Right cardiac atrium (tissue), 5 donors: ENCODE measurements around the gene TIMELESS. TPM values are rescaled to one million over a fixed set of nuclear protein-coding genes. Genes with fewer than 3 reads are reported as not detected.
"Not testable (repeated sequence)": the region's sequence is repeated elsewhere in the genome, so short reads cannot be mapped to it uniquely, and the experiment has no call there.

Source experiments
- ATAC-seq, 2 donors: fragments of 200-7000 bp; cut with Tn5 transposase; one replicate each; pipeline versions ENCODE4 v1.8.0 to v1.9.1; 2020; ENCODE audit warnings: moderate library complexity in 2 of 2, mild to moderate bottlenecking in 1 of 2
- DNase-seq, 3 donors: peaks; one replicate each; pipeline ENCODE4 v3.0.0-alpha.2; 2020
- H3K27ac ChIP-seq: one replicate; pipeline ENCODE4 v1.5.1; 2013; ENCODE audit warnings: mild to moderate bottlenecking, low read length, control low read depth, moderate library complexity
- H3K27me3 ChIP-seq: one replicate; pipeline ENCODE4 v1.6.1; 2013; ENCODE audit not compliant: control insufficient read depth, insufficient read depth
- H3K4me1 ChIP-seq: one replicate; pipeline ENCODE4 v1.6.1; 2013; ENCODE audit warnings: low read length; ENCODE audit not compliant: control insufficient read depth, insufficient read depth
- H3K4me3 ChIP-seq: one replicate; pipeline ENCODE4 v1.5.1; 2013; ENCODE audit warnings: low read length, control low read depth
- H3K9me3 ChIP-seq: one replicate; pipeline ENCODE4 v1.6.1; 2013; ENCODE audit warnings: low read length; ENCODE audit not compliant: control insufficient read depth
- WGBS: extraction: QIAGEN DNeasy Blood & Tissue Kit; methylation state at CpG from one replicate; pipeline ENCODE4 v1.1.7; 2013; 5-methylcytosine and 5-hydroxymethylcytosine counted together
- intact Hi-C, 4 donors: fragments of 100-400 bp; cut with DNase I; formaldehyde crosslinking; loops; one replicate each; pipeline versions ENCODE4 v1.11.0 to v1.14.0; 2022 to 2023
- long read RNA-seq, 4 donors: library from polyadenylated mRNA; unstranded; transcript quantifications; one replicate each; pipeline ENCODE4 v2.0.0, GENCODE V29; 2020 to 2021
- polyA plus RNA-seq: library from polyadenylated mRNA; stranded (reverse); fragments of 200-250 nt; gene quantifications from one replicate; pipeline ENCODE4 v1.2.3, GENCODE V29; 2013
- total RNA-seq, 4 donors: library from RNA; stranded (reverse); fragmentation: NEBNext Ultra II Directional; extraction: Animal tissue kit (Norgen Biotek cat#: 25700); gene quantifications; one replicate each; pipeline ENCODE4 v1.2.1, GENCODE V29; 2021
- donor health status: healthy with polysubstance abuse.
- donor health status: DM: no; HTN: yes; CAD: no.
- donor health status: DM: no; HTN: no; CAD: no.
- donor health status: DM: no; HTN: yes; CAD: no; lungs with severe emphysema.
- donor health status: DM: yes; HTN: yes; CAD: no.

The TIMELESS gene
- 1 to 10 TPM; 2.2 to 3.9 (median 3.6) TPM for total RNA-seq
- polyA plus RNA-seq, result 2.2 TPM
- long read RNA-seq, donor 1, full-length matches to known transcripts, result 6 of 13 reads
- long read RNA-seq, donor 1, partial matches to known transcripts, result 4 of 13 reads
- long read RNA-seq, donor 1, other reads (novel, unspliced or antisense), result 3 of 13 reads
- long read RNA-seq, donor 2, partial matches to known transcripts, result 1 of 3 reads
- long read RNA-seq, donor 2, other reads (novel, unspliced or antisense), result 2 of 3 reads
- long read RNA-seq, donor 3, full-length matches to known transcripts, result 7 of 17 reads
- long read RNA-seq, donor 3, partial matches to known transcripts, result 5 of 17 reads
- long read RNA-seq, donor 3, other reads (novel, unspliced or antisense), result 5 of 17 reads
- long read RNA-seq, donor 4, full-length matches to known transcripts, result 1 of 2 reads
- long read RNA-seq, donor 4, partial matches to known transcripts, result 0 of 2 reads
- long read RNA-seq, donor 4, other reads (novel, unspliced or antisense), result 1 of 2 reads

DNA sequence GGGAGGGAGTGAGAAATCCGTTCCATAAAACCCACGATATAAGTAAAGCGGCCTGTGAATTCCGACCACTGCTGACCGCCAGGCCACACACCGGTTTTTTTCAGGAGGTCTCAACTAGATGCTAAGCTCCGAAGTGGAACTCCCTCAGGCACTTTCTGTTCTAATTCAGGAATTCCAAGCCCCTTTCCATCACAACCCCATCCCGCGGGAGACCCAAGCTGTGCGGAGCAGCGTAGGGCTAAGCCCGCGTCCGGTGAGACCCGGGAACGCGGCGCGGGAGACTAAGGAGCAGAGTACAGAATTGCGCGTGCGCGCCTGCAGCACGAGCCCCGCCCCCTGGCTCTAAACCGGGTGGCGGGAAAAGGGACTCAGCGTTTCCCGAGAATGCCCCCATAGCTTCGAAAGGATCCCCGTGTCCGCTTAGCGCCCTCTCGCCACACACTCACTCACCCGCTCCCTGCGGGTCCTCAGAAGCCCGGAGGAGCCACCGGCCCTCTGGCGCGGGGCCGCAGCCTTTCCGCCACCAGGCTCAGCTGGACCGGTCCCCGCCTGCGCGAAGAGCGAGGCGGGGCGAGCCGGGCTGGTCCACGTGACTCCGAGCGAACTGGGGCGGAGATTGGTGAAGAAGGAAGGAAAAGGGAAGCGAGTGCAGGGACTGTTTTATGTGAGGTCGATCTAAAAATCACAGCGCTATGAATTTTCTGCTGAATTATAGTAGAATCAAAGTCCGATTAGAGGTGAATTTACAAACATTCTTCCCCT, at the start of gene TIMELESS:
TSS of gene TIMELESS (minus strand) at position 567 of the 762 bp plus-strand sequence. CDS start 15,256 bp downstream, outside the sequence.
- Histone ChIP-seq H3K4me1 (no peaks in the 10 kb centered on the region), H3K27ac (peak within 1 kb of the TSS; percentile 85), H3K9me3 (no peaks in the 10 kb centered on the region), H3K27me3 (no peaks in the 10 kb centered on the region), H3K4me3 (peak within 1 kb of the TSS; percentile 51)
- intact Hi-C loops, result loop anchor here in 1 of 4 donors (10.0 kb wide), 1 partner anchor 84 kb away; the partner anchor contains the start of genes APOF and STAT2
- DNase-seq (peak; percentile 88 to 95 (median 94)), ATAC-seq (peak; percentile 98)
- WGBS, result under 1% methylated on average over 58 of the region's 58 CpGs

- H3K4me1 ChIP-seq, intact Hi-C loops, DNase-seq, H3K9me3 ChIP-seq, H3K27ac ChIP-seq, H3K27me3 ChIP-seq, H3K4me3 ChIP-seq, ATAC-seq: not testable (repeated sequence)
- 86% methylated on average over 14 of the region's 14 CpGs for WGBS
These were observed 49.1 kb upstream of the TIMELESS start for GRCh38 chr12:56498126-56498902.

GRCh38 chr12:56496704-56497103, 47.5 kb upstream of the TIMELESS start:
- H3K4me3 ChIP-seq, intact Hi-C loops, ATAC-seq, H3K27ac ChIP-seq, H3K9me3 ChIP-seq, H3K27me3 ChIP-seq, H3K4me1 ChIP-seq: not testable (repeated sequence)
- WGBS, result 6% methylated on average over 17 of the region's 17 CpGs
- DNase-seq, result peak; percentile 69 to 80 (median 71)

GRCh38 chr12:56494481-56494880, 45.3 kb upstream of the TIMELESS start:
- WGBS, result 96% methylated on average over 27 of the region's 27 CpGs
- intact Hi-C loops, H3K4me3 ChIP-seq, H3K27me3 ChIP-seq, ATAC-seq, H3K27ac ChIP-seq, H3K9me3 ChIP-seq, H3K4me1 ChIP-seq: not testable (repeated sequence)
- peak in 1 of 3 donors; percentile 59 for DNase-seq

DNA sequence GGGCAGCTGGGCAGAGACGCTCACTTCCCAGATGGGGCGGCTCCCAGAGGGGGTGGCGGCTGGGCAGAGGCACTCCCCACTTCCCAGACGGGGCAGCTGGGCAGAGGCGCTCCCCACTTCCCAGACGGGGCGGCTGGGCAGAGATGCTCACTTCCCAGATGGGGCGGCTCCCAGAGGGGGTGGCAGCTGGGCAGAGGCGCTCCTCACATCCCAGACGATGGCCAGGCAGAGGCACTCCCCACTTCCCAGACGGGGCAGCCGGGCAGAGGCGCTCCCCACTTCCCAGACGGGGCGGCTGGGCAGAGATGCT, 44.8 kb upstream of the TIMELESS start:
- DNase-seq, ATAC-seq, H3K27ac ChIP-seq, H3K27me3 ChIP-seq, intact Hi-C loops, H3K4me3 ChIP-seq, H3K4me1 ChIP-seq, H3K9me3 ChIP-seq: not testable (repeated sequence)
- 96% methylated on average over 15 of the region's 15 CpGs for whole genome bisulfite sequencing

DNA sequence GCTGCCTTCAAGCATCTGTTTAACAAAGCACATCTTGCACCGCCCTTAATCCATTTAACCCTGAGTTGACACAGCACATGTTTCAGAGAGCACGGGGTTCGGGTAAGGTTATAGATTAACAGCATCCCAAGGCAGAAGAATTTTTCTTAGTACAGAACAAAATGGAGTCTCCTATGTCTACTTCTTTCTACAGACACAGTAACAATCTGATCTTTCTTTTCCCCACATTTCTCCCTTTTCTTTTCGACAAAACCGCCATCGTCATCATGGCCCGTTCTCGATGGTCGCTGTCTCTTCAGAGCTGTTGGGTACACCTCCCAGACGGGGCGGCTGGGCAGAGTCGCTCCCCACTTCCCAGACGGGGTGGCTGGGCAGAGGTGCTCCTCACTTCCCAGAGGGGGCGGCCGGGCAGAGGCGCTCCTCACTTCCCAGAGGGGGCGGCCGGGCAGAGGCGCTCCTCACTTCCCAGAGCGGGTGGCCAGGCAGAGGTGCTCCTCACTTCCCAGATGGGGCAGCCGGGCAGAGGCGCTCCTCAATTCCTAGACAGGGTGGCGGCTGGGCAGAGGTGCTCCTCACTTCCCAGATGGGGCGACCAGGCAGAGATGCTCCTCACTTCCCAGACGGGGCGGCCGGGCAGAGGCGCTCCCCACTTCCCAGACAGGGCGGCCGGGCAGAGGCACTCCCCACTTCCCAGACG, 44.3 kb upstream of the TIMELESS start:
- not testable (repeated sequence) for ATAC-seq

DNA sequence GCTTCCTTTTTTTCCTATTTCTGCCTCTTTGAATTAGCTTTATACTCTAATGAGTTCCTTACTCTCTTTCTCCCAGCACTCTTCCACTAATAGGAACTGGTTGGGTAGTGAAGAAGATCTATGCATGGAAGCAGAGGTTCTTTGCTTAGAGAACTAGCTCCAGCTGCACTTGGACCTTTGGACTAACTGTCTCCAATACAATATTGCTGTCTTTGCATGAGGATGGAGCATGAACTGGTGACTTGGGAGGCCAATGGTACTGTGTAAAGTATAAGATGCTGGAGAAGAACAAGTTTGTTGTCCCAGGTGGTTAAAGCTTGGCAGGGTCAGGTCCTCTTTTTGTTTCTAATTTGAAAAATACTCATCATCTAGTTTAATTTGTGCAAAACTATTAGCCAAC, 41.1 kb upstream of the TIMELESS start:
- Histone ChIP-seq H3K27me3 (no peaks in the 10 kb centered on the region), H3K27ac (no peak overlapping the region), H3K4me1 (no peaks in the 10 kb centered on the region), H3K4me3 (no peak overlapping the region), H3K9me3 (no peaks in the 10 kb centered on the region)
- intact Hi-C loops, result no loop called here
- ATAC-seq, result no peak
- DNase-seq, result no peak

More for the DNA sequence above, 44.3 kb upstream of the TIMELESS start:
- DNase-seq, H3K9me3 ChIP-seq, H3K4me1 ChIP-seq, H3K27ac ChIP-seq, intact Hi-C loops, H3K4me3 ChIP-seq, H3K27me3 ChIP-seq: not testable (repeated sequence)
- 90% methylated on average over 31 of the region's 31 CpGs for WGBS

DNA sequence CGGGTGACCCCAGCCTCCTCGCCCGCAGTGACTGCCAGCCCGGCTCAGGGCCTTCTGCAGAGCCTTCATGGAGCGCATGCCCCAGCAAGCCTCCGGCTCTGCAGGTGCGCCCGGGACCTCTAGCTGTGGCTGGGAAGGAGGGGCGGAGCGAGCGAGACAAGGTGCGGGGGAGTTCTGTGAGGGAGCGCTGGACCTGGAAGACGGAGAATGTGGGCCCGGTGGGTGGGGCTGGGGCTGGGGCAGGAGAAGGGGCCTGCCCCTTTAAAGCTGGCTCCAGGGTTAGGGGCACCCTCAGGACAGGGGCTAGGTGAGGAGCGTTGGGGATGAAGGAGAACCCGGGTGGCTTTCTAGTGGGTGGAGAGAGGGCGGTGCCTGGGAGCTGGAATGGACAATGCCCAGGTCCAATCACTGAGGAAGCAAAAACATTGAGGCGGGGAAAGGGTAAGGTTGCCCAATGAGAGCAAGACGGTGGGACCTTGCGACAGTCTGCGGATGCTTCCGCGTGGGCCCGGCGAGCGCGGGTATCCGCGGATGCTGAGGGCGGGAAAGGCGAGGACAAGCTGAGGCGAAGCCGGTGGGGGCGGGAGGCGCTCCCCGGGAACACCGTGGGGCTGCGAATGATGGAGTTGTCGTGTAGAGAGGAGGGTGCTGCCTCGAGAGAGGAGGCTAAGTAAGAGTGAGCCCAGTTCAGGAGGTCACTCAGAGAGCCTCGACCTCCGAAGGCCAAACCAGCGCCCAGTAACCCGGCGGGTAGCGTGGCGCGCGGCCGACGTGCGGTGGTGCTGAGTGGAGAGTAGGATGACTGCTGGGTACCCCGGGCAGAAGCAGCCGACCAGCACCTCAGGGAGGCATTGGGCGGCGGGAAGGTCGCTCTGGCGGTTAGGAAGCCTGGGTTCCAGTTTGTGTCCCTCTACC, 39.1 kb upstream of the TIMELESS start, which contains the start of gene GLS2:
TSS of gene GLS2 (minus strand) at position 121 of the 915 bp plus-strand sequence. CDS start at position 78, 43 bp downstream.
- no peaks in the 10 kb centered on the region for H3K4me1 ChIP-seq
- 18% methylated on average over 59 of the region's 59 CpGs for WGBS
- H3K27ac ChIP-seq, result no peak within 1 kb of the TSS
- H3K9me3 ChIP-seq, result no peaks in the 10 kb centered on the region
- DNase-seq, result peak; percentile 76 to 90 (median 89)
- ATAC-seq, result peak; percentile 98 to 99
- intact Hi-C loops, result no loop called here
- H3K27me3 ChIP-seq, result no peaks in the 10 kb centered on the region
- H3K4me3 ChIP-seq, result peak within 1 kb of the TSS; percentile 64

GRCh38 chr12:56487448-56488040, 38.3 kb upstream of the TIMELESS start:
- Histone ChIP-seq H3K27me3 (no peaks in the 10 kb centered on the region), H3K9me3 (no peaks in the 10 kb centered on the region), H3K4me3 (peak overlapping the region; percentile 64), H3K4me1 (no peaks in the 10 kb centered on the region), H3K27ac (no peak overlapping the region)
- DNase-seq (peak; percentile 33 to 78 (median 73)), ATAC-seq (peak; percentile 54 to 62)
- WGBS, result 6% methylated on average over 44 of the region's 44 CpGs
- intact Hi-C loops, result no loop called here
